ENCODE measurements around the gene HOXC11. TPM values are rescaled to one million over a fixed set of nuclear protein-coding genes. Genes with fewer than 3 reads are reported as not detected.

HOXC11 gene
- total RNA-seq, 4 donors from 2014 or later: 3.1 to 3.7 (median 3.5) TPM

- 2% methylated on average over 24 of the region's 24 CpGs for WGBS
- H3K4me3 ChIP-seq: peak overlapping the region; percentile 78
- TF ChIP-seq POLR2A (IDR thresholded peaks at IDR 0.05) (no peak), CTCF (IDR thresholded peaks at IDR 0.05) (no peak), POLR2AphosphoS5 (IDR thresholded peaks at IDR 0.05) (no peak), EP300 (IDR thresholded peaks at IDR 0.05) (no peak)
- DNase-seq (ENCODE audit: low spot score in 2 of 2): no peak
- H3K9me3 ChIP-seq: no peaks in the 10 kb centered on the region
- peak overlapping the region; percentile 98 for H3K27ac ChIP-seq
- no peaks in the 10 kb centered on the region for H3K36me3 ChIP-seq
- peaks cover 20% of the 10 kb centered on the region for H3K27me3 ChIP-seq
- peaks cover 82% of the 10 kb centered on the region for H3K4me1 ChIP-seq
These were observed 44.3 kb downstream of the HOXC11 start for GRCh38 chr12:54017027-54017788.

- TF ChIP-seq CTCF (IDR thresholded peaks at IDR 0.05) (no peak), POLR2A (IDR thresholded peaks at IDR 0.05) (peak in 1 of 2 donors; percentile 31), POLR2AphosphoS5 (IDR thresholded peaks at IDR 0.05) (peak in 2 of 3 donors; percentile 30 to 53)
- Histone ChIP-seq H3K27ac (peak overlapping the region; percentile 98), H3K27me3 (peaks cover 20% of the 10 kb centered on the region)
These were observed 45.0 kb downstream of the HOXC11 start for GRCh38 chr12:54017878-54018467.

GRCh38 chr12:54018468-54018984 is 45.6 kb downstream of the HOXC11 start:
- Histone ChIP-seq H3K27ac (peak overlapping the region; percentile 98), H3K36me3 (no peaks in the 10 kb centered on the region), H3K4me3 (peak overlapping the region; percentile 78), H3K27me3 (peaks cover 16% of the 10 kb centered on the region), H3K4me1 (peaks cover 84% of the 10 kb centered on the region), H3K9me3 (no peaks in the 10 kb centered on the region)
- no peak for DNase-seq (ENCODE audit: low spot score in 2 of 2)
- WGBS: 0% methylated on average over 18 of the region's 29 CpGs
- TF ChIP-seq POLR2A (IDR thresholded peaks at IDR 0.05) (no peak), EP300 (IDR thresholded peaks at IDR 0.05) (no peak), CTCF (IDR thresholded peaks at IDR 0.05) (no peak), POLR2AphosphoS5 (IDR thresholded peaks at IDR 0.05) (no peak)

More at GRCh38 chr12:54017878-54018467, 45.0 kb downstream of the HOXC11 start:
- Histone ChIP-seq H3K36me3 (no peaks in the 10 kb centered on the region), H3K9me3 (no peaks in the 10 kb centered on the region), H3K4me3 (peak overlapping the region; percentile 78), H3K4me1 (peaks cover 84% of the 10 kb centered on the region)
- WGBS: under 1% methylated on average over 15 of the region's 34 CpGs
- peak; percentile 94 for DNase-seq (ENCODE audit: low spot score in 2 of 2)

- peak overlapping the region; percentile 78 for H3K4me3 ChIP-seq
These were observed 46.3 kb downstream of the HOXC11 start for GRCh38 chr12:54019091-54019811.

More at GRCh38 chr12:54019091-54019811, 46.3 kb downstream of the HOXC11 start:
- peak in 1 of 3 donors; percentile 14 for TF ChIP-seq POLR2AphosphoS5 (IDR thresholded peaks at IDR 0.05)
- TF ChIP-seq CTCF (IDR thresholded peaks at IDR 0.05): no peak
- 9% methylated on average over 33 of the region's 43 CpGs for WGBS
- DNase-seq (ENCODE audit: low spot score in 2 of 2): no peak
- peak overlapping the region; percentile 98 for H3K27ac ChIP-seq
- peaks cover 15% of the 10 kb centered on the region for H3K27me3 ChIP-seq
- H3K9me3 ChIP-seq: no peaks in the 10 kb centered on the region
- no peaks in the 10 kb centered on the region for H3K36me3 ChIP-seq
- peaks cover 83% of the 10 kb centered on the region for H3K4me1 ChIP-seq
